Measurements from ENCODE around the gene TEP1.

The TEP1 gene

GRCh38 chr14:20429801-20430669 is 16.7 kb upstream of the TEP1 start:
- peak; percentile 90 for DNase-seq

GRCh38 chr14:20428802-20429201 is 15.5 kb upstream of the TEP1 start:
- no peak for DNase-seq

- no peak for DNase-seq
Observed at GRCh38 chr14:20428010-20428365, 14.7 kb upstream of the TEP1 start.

GRCh38 chr14:20427231-20428009 is 14.1 kb upstream of the TEP1 start:
- DNase-seq: peak; percentile 22

- DNase-seq: no peak
Observed at GRCh38 chr14:20424851-20425250, 11.6 kb upstream of the TEP1 start.

- DNase-seq: no peak
Observed at GRCh38 chr14:20422886-20423285, 9.6 kb upstream of the TEP1 start.

GRCh38 chr14:20421267-20421666 is 8.0 kb upstream of the TEP1 start:
- DNase-seq: no peak

- no peak for DNase-seq
Observed at GRCh38 chr14:20419419-20419818, 6.1 kb upstream of the TEP1 start.

GRCh38 chr14:20418501-20418909 is 5.2 kb upstream of the TEP1 start:
- no peak for DNase-seq

GRCh38 chr14:20417250-20418186 is 4.2 kb upstream of the TEP1 start:
- peak; percentile 11 for DNase-seq

GRCh38 chr14:20416223-20416622 is 2.9 kb upstream of the TEP1 start:
- DNase-seq: no peak

GRCh38 chr14:20415782-20416206 is 2.5 kb upstream of the TEP1 start:
- peak; percentile 37 for DNase-seq

GRCh38 chr14:20413744-20414082 is 412 bp upstream of the TEP1 start:
- no peak for DNase-seq

- no peak for DNase-seq
Observed at GRCh38 chr14:20412411-20412810, 890 bp downstream of the TEP1 start.

- DNase-seq: no peak
Observed at GRCh38 chr14:20409226-20409625, 4.1 kb downstream of the TEP1 start.

- DNase-seq: no peak
Observed at GRCh38 chr14:20403521-20403920, 9.8 kb downstream of the TEP1 start.

- no peak for DNase-seq
Observed at GRCh38 chr14:20400965-20401593, 12.2 kb downstream of the TEP1 start.

- DNase-seq: no peak
Observed at GRCh38 chr14:20400589-20400964, 12.7 kb downstream of the TEP1 start.

GRCh38 chr14:20397511-20397910 is 15.8 kb downstream of the TEP1 start:
- DNase-seq: no peak

GRCh38 chr14:20391505-20391904 is 21.8 kb downstream of the TEP1 start:
- no peak for DNase-seq

- no peak for DNase-seq
Observed at GRCh38 chr14:20388159-20388558, 25.1 kb downstream of the TEP1 start.

- no peak for DNase-seq
Observed at GRCh38 chr14:20387576-20387975, 25.7 kb downstream of the TEP1 start.
